SK-N-SH (cell line): ENCODE results near the gene TRIM46. TPM values are rescaled to one million over a fixed set of nuclear protein-coding genes. Genes with fewer than 3 reads are reported as not detected.

Source experiments
- CTCF ChIA-PET: fragments of 300-600, 350-600 bp; formaldehyde crosslinking; extraction: SDS; loops from one replicate; lab custom pipeline; 2021; lab: Yijun Ruan, JAX
- POLR2A ChIA-PET: fragments of 350-600 bp; sonication (Branson Sonifier 250); formaldehyde crosslinking; extraction: SDS; loops from one replicate; lab custom pipeline; 2020; ENCODE audit warnings: antibody characterized with exemption, inconsistent platforms; lab: Yijun Ruan, JAX
- DNase-seq: peaks from one replicate; pipeline ENCODE4 v3.0.0; 2012
- H2AFZ ChIP-seq: fragments of 200-600 bp; sonication (generic); 2 replicates; pipeline ENCODE4 v1.8.1; 2016; ENCODE audit warnings: antibody characterized with exemption, mild to moderate bottlenecking, low read depth
- H3F3A ChIP-seq: fragments of 200-600 bp; sonication (generic); replicated peaks from 2 replicates; pipeline ENCODE3; 2016; ENCODE audit warnings: antibody characterized with exemption, mild to moderate bottlenecking; ENCODE audit not compliant: insufficient read depth
- H3K27ac ChIP-seq, 2 experiments: fragments of 200-500 bp in 1 of 2; fragments of 200-600 bp in 1 of 2; sonication (Bioruptor generic) in 1 of 2; sonication (generic), shearing (Covaris generic) in 1 of 2; 2 replicates each; pipeline versions ENCODE4 v1.5.1 to v1.6.1; 2014 to 2016; ENCODE audit warnings: low read depth in 2 of 2, inconsistent platforms in 1 of 2, low read length in 1 of 2, mild to moderate bottlenecking in 1 of 2, mixed read lengths in 1 of 2
- H3K27me3 ChIP-seq: fragments of 200-600 bp; sonication (generic), shearing (Covaris generic); 2 replicates; pipeline ENCODE4 v1.6.1; 2016; ENCODE audit warnings: mixed run types; ENCODE audit not compliant: insufficient read depth
- H3K36me3 ChIP-seq, 2 experiments: fragments of 200-500 bp in 1 of 2; fragments of 200-600 bp in 1 of 2; sonication (Bioruptor generic) in 1 of 2; sonication (generic) in 1 of 2; replicated peaks in 1 of 2; 2 replicates each; pipeline versions ENCODE3 to v1.5.1; 2014 to 2016; ENCODE audit warnings: low read length in 1 of 2, mild to moderate bottlenecking in 1 of 2; ENCODE audit not compliant: insufficient read depth in 2 of 2, control insufficient read depth in 1 of 2
- H3K4me1 ChIP-seq, 2 experiments: fragments of 200-500 bp in 1 of 2; fragments of 200-600 bp in 1 of 2; sonication (Bioruptor generic) in 1 of 2; sonication (generic), shearing (Covaris generic) in 1 of 2; 2 replicates each; pipeline versions ENCODE4 v1.5.1 to v1.6.1; 2014 to 2016; ENCODE audit warnings: low read depth in 1 of 2, low read length in 1 of 2, mixed run types in 1 of 2; ENCODE audit not compliant: insufficient read depth in 2 of 2, control insufficient read depth in 1 of 2
- H3K4me2 ChIP-seq: fragments of 200-600 bp; sonication (generic), shearing (Covaris generic); 2 replicates; pipeline ENCODE4 v1.6.1; 2017; ENCODE audit warnings: mixed run types
- H3K4me3 ChIP-seq, 2 experiments: fragments of 200-500 bp in 1 of 2; fragments of 200-600 bp in 1 of 2; sonication (Bioruptor generic) in 1 of 2; sonication (generic), shearing (Covaris generic) in 1 of 2; 2 replicates each; pipeline versions ENCODE4 v1.5.1 to v1.8.1; 2014 to 2016; ENCODE audit warnings: low read depth in 2 of 2, inconsistent platforms in 1 of 2, low read length in 1 of 2, mild to moderate bottlenecking in 1 of 2, mixed read lengths in 1 of 2, moderate library complexity in 1 of 2
- H3K79me2 ChIP-seq: fragments of 200-600 bp; sonication (generic); 2 replicates; pipeline ENCODE4 v1.8.1; 2017; ENCODE audit warnings: mild to moderate bottlenecking; ENCODE audit not compliant: insufficient read depth
- H3K9ac ChIP-seq: fragments of 200-600 bp; sonication (generic); 2 replicates; pipeline ENCODE4 v1.6.1; 2017; ENCODE audit warnings: mixed run types
- H3K9me2 ChIP-seq: fragments of 200-600 bp; sonication (generic); 2 replicates; pipeline ENCODE4 v1.6.1; 2017; ENCODE audit warnings: mixed run types
- H3K9me3 ChIP-seq: fragments of 200-600 bp; sonication (generic); 2 replicates; pipeline ENCODE4 v1.6.1; 2017; ENCODE audit warnings: mixed run types, mild to moderate bottlenecking, moderate library complexity
- H4K20me1 ChIP-seq: fragments of 200-600 bp; sonication (generic); 2 replicates; pipeline ENCODE4 v1.6.1; 2017; ENCODE audit warnings: mild to moderate bottlenecking, mixed run types; ENCODE audit not compliant: insufficient read depth
- CHD2 ChIP-seq: fragments of 150-350 bp; IDR thresholded peaks from 2 replicates; pipeline ENCODE4 v1.6.1; 2018; ENCODE audit warnings: low read length; ENCODE audit not compliant: partially characterized antibody
- FOSL2 ChIP-seq: IDR thresholded peaks from 2 replicates; pipeline ENCODE4 v1.4.0; 2012; ENCODE audit warnings: low read depth, mild to moderate bottlenecking, moderate library complexity, borderline replicate concordance
- FOXJ3 ChIP-seq: sonication (generic); formaldehyde crosslinking; IDR thresholded peaks from 2 replicates; pipeline ENCODE4 v1.5.1; 2020; ENCODE audit warnings: mild to moderate bottlenecking, missing genetic modification reagents
- GABPA ChIP-seq: IDR thresholded peaks from 2 replicates; pipeline ENCODE4 v1.4.0; 2012; ENCODE audit warnings: low read depth, mild to moderate bottlenecking
- GATA2 ChIP-seq: sonication (generic); formaldehyde crosslinking; IDR thresholded peaks from 2 replicates; pipeline ENCODE4 v1.5.0; 2020; ENCODE audit warnings: mild to moderate bottlenecking, missing genetic modification reagents
- MEF2A ChIP-seq: IDR thresholded peaks from 2 replicates; pipeline ENCODE4 v1.4.0; 2012; ENCODE audit warnings: low read depth, borderline replicate concordance
- NFIC ChIP-seq: IDR thresholded peaks from 2 replicates; pipeline ENCODE4 v1.4.0; 2012; ENCODE audit warnings: borderline replicate concordance
- NRF1 ChIP-seq: IDR thresholded peaks from 2 replicates; pipeline ENCODE4 v1.6.1; 2012; ENCODE audit warnings: low read depth, mild to moderate bottlenecking, low read length
- POLR2AphosphoS5 ChIP-seq: IDR thresholded peaks from 2 replicates; pipeline ENCODE4 v1.6.1; 2012; ENCODE audit warnings: low read depth, low read length
- RAD21 ChIP-seq: IDR thresholded peaks from 2 replicates; pipeline ENCODE4 v1.6.1; 2012; ENCODE audit warnings: mild to moderate bottlenecking, low read length
- RCOR1 ChIP-seq: fragments of 150-350 bp; IDR thresholded peaks from 2 replicates; pipeline ENCODE4 v1.6.1; 2017; ENCODE audit warnings: antibody characterized with exemption, low read length
- RFX5 ChIP-seq: IDR thresholded peaks from 2 replicates; pipeline ENCODE4 v1.6.1; 2012; ENCODE audit warnings: mild to moderate bottlenecking, improper control_type of control experiment, low read length
- RXRA ChIP-seq: IDR thresholded peaks from 2 replicates; pipeline ENCODE4 v1.4.0; 2012; ENCODE audit warnings: low read depth, mild to moderate bottlenecking, borderline replicate concordance
- TAF1 ChIP-seq: IDR thresholded peaks from 2 replicates; pipeline ENCODE4 v1.6.1; 2012; ENCODE audit warnings: low read depth, mild to moderate bottlenecking, low read length, moderate library complexity, borderline replicate concordance
- TCF12 ChIP-seq: IDR thresholded peaks from 2 replicates; pipeline ENCODE4 v1.4.0; 2012
- USF2 ChIP-seq: fragments of 150-350 bp; IDR thresholded peaks from 2 replicates; pipeline ENCODE4 v1.6.1; 2017; ENCODE audit warnings: antibody characterized with exemption, low read length, low read depth, borderline replicate concordance
- YY1 ChIP-seq: IDR thresholded peaks from 2 replicates; pipeline ENCODE4 v1.4.0; 2012; ENCODE audit warnings: low read depth, mild to moderate bottlenecking
- WGBS: methylation state at CpG from one replicate; pipeline ENCODE4 v1.1.6; 2017; ENCODE audit warnings: low lambda C conversion rate; 5-methylcytosine and 5-hydroxymethylcytosine counted together
- polyA plus RNA-seq, 3 experiments: library from polyadenylated mRNA; depleted of rRNA; stranded (reverse); fragments of >200 nt; gene quantifications; 2 replicates each; pipeline ENCODE4 v1.2.3, GENCODE V29; 2012
- TF ChIP-seq, protein P1 (sequence below): IDR thresholded peaks from 2 replicates; pipeline ENCODE4; 2012
- TF ChIP-seq, protein P2 (sequence below): fragments of 200-600 bp; sonication (generic); IDR thresholded peaks from 2 replicates; pipeline ENCODE4 v1.6.1; 2017; ENCODE audit warnings: antibody characterized with exemption, mild to moderate bottlenecking, moderate library complexity
- TF ChIP-seq, protein P3 (sequence below): IDR thresholded peaks from 2 replicates; pipeline ENCODE4 v1.4.0; 2012; ENCODE audit warnings: low read depth, borderline replicate concordance

Gene TRIM46
- polyA plus RNA-seq, 1 of the 3 experiments (the other 2 are of a cell fraction): 12.7 TPM

DNA sequence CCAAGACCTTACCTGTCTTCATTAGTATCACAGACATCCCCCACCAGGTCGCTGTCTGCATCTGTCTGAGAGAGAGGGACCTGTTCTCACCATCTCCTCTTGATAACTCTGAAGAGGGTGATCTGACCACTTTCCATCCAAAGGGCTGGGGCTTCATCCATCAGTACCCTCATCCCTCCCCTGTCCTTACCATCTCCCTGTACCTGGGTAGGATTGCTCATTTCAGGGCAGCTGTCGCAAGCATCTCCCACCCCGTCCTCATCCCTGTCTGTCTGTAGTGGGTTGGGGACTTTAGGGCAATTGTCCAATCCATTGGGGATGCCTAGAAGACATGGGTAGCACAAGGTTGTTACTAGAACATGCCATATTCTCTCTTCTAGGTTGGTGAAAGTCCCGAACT, 26.1 kb downstream of the TRIM46 start:
- Histone ChIP-seq H3K4me2 (no peak overlapping the region), H2AFZ (no peak overlapping the region), H3K4me3 (no peak overlapping the region), H3K36me3 (peaks cover 13 to 54% of the 10 kb centered on the region in 2 experiments), H3K9ac (no peak overlapping the region), H3F3A (peaks cover 16% of the 10 kb centered on the region), H3K9me3 (no peaks in the 10 kb centered on the region), H3K79me2 (peaks cover 19% of the 10 kb centered on the region; the same call in 1 of the 2 replicates), H3K27me3 (no peaks in the 10 kb centered on the region), H3K27ac (no peak overlapping the region), H3K9me2 (no peaks in the 10 kb centered on the region), H3K4me1 (peaks cover 0 to 11% of the 10 kb centered on the region in 2 experiments; a peak in 2 of 4 replicates), H4K20me1 (no peaks in the 10 kb centered on the region)
- no peak for TF ChIP-seq TAF1
- TF ChIP-seq RAD21: no peak
- TF ChIP-seq, protein P1, sequence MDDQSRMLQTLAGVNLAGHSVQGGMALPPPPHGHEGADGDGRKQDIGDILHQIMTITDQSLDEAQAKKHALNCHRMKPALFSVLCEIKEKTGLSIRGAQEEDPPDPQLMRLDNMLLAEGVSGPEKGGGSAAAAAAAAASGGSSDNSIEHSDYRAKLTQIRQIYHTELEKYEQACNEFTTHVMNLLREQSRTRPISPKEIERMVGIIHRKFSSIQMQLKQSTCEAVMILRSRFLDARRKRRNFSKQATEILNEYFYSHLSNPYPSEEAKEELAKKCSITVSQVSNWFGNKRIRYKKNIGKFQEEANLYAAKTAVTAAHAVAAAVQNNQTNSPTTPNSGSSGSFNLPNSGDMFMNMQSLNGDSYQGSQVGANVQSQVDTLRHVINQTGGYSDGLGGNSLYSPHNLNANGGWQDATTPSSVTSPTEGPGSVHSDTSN: no peak
- no peak for TF ChIP-seq NFIC
- TF ChIP-seq POLR2AphosphoS5: no peak
- TF ChIP-seq TCF12: no peak
- TF ChIP-seq, protein P2, sequence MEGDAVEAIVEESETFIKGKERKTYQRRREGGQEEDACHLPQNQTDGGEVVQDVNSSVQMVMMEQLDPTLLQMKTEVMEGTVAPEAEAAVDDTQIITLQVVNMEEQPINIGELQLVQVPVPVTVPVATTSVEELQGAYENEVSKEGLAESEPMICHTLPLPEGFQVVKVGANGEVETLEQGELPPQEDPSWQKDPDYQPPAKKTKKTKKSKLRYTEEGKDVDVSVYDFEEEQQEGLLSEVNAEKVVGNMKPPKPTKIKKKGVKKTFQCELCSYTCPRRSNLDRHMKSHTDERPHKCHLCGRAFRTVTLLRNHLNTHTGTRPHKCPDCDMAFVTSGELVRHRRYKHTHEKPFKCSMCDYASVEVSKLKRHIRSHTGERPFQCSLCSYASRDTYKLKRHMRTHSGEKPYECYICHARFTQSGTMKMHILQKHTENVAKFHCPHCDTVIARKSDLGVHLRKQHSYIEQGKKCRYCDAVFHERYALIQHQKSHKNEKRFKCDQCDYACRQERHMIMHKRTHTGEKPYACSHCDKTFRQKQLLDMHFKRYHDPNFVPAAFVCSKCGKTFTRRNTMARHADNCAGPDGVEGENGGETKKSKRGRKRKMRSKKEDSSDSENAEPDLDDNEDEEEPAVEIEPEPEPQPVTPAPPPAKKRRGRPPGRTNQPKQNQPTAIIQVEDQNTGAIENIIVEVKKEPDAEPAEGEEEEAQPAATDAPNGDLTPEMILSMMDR: no peak
- TF ChIP-seq GABPA: no peak
- no peak for TF ChIP-seq YY1
- TF ChIP-seq MEF2A: no peak
- TF ChIP-seq GATA2: no peak
- TF ChIP-seq RFX5: no peak
- TF ChIP-seq, protein P3, sequence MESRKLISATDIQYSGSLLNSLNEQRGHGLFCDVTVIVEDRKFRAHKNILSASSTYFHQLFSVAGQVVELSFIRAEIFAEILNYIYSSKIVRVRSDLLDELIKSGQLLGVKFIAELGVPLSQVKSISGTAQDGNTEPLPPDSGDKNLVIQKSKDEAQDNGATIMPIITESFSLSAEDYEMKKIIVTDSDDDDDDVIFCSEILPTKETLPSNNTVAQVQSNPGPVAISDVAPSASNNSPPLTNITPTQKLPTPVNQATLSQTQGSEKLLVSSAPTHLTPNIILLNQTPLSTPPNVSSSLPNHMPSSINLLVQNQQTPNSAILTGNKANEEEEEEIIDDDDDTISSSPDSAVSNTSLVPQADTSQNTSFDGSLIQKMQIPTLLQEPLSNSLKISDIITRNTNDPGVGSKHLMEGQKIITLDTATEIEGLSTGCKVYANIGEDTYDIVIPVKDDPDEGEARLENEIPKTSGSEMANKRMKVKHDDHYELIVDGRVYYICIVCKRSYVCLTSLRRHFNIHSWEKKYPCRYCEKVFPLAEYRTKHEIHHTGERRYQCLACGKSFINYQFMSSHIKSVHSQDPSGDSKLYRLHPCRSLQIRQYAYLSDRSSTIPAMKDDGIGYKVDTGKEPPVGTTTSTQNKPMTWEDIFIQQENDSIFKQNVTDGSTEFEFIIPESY: no peak
- WGBS: 89% methylated on average over 4 of the region's 4 CpGs
- POLR2A ChIA-PET: no interaction called here
- CTCF ChIA-PET: no interaction called here
- DNase-seq: peak; percentile 8

DNA sequence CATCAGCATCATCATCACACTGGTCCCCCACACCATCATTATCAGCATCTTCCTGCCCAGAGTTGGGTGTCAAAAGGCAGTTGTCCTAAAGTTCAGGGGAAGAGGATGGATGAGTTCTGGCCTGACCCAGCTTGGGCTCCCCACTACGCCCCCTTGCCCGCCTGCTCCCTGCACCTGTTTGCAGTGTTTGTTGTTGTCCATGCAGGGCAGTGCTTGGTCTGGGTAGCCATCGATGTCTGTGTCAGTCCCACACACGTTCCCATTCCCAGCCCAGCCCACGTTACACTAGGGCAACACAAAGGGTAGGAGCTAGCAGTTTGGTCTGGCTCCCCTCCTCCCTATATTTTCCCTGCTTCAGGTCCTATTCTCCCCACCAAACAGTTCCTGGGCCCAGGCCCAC, 27.3 kb downstream of the TRIM46 start:
- Histone ChIP-seq H3F3A (peaks cover 16% of the 10 kb centered on the region), H3K27me3 (no peaks in the 10 kb centered on the region), H3K27ac (no peak overlapping the region), H3K4me2 (no peak overlapping the region), H3K4me1 (peaks cover 0 to 3% of the 10 kb centered on the region in 2 experiments; a peak in 1 of 4 replicates), H3K9me2 (no peaks in the 10 kb centered on the region), H3K79me2 (peaks cover 19% of the 10 kb centered on the region), H3K9ac (no peak overlapping the region), H3K4me3 (no peak overlapping the region), H3K36me3 (peaks cover 19 to 57% of the 10 kb centered on the region in 2 experiments), H3K9me3 (no peaks in the 10 kb centered on the region), H4K20me1 (no peaks in the 10 kb centered on the region), H2AFZ (no peak overlapping the region)
- DNase-seq: no peak
- CTCF ChIA-PET: interaction anchor here (1.3 kb wide), 1 partner anchor 26 kb away, joined by 3 read pairs; no protein-coding TSS in a partner anchor
- POLR2A ChIA-PET: interaction anchor here (0.6 kb wide), 1 partner anchor 694 kb away, joined by 3 read pairs; no protein-coding TSS in a partner anchor
- 95% methylated on average over 2 of the region's 5 CpGs for WGBS
- TF ChIP-seq MEF2A: no peak
- TF ChIP-seq TCF12: no peak
- TF ChIP-seq TAF1: no peak
- TF ChIP-seq FOSL2: no peak
- no peak for TF ChIP-seq FOXJ3 (CRISPR knock-in tag)
- no peak for TF ChIP-seq NRF1
- no peak for TF ChIP-seq CHD2
- TF ChIP-seq, protein P1: no peak
- TF ChIP-seq GATA2: no peak
- TF ChIP-seq RXRA: no peak
- no peak for TF ChIP-seq GABPA
- no peak for TF ChIP-seq RFX5
- no peak for TF ChIP-seq USF2
- TF ChIP-seq RCOR1: no peak
